ENCODE data around the gene ADGRA1.

DNA sequence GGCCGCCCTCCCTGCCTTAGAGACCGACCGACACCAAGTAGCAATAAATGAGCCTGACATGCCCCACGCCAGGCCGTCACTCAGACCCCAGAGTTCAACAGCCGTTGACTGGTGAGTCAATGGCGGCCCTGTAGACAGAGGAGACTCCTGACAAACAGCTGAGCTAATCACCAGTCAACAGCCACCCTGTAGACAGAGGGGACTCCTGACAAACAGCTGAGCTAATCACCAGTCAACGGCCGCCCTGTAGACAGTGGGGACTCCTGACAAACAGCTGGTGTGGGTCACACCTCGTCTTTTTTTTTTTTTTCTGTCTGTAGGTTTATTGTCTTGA, 55.4 kb downstream of the ADGRA1 start:
- TF ChIP-seq CTCF (IDR thresholded peaks at IDR 0.05): no peak
- TF ChIP-seq POLR2AphosphoS5 (IDR thresholded peaks at IDR 0.05): no peak
- TF ChIP-seq EP300 (IDR thresholded peaks at IDR 0.05): no peak
